AG10803 (cell line): Measurements from ENCODE around the gene UNKL.

Experiments used
- DNase-seq: peaks from one replicate; pipeline ENCODE4 v3.0.0; 2010; ENCODE audit warnings: low read depth
- H3K4me3 ChIP-seq: 2 replicates; pipeline ENCODE4 v1.5.1; 2011; ENCODE audit warnings: mild to moderate bottlenecking, low read length, control low read depth
- TF ChIP-seq, protein P1 (sequence below): conservative IDR thresholded peaks from 2 replicates; pipeline ENCODE4 v1.5.1; 2011; ENCODE audit warnings: mild to moderate bottlenecking, low read length, control low read depth, inconsistent platforms

The UNKL gene

DNA sequence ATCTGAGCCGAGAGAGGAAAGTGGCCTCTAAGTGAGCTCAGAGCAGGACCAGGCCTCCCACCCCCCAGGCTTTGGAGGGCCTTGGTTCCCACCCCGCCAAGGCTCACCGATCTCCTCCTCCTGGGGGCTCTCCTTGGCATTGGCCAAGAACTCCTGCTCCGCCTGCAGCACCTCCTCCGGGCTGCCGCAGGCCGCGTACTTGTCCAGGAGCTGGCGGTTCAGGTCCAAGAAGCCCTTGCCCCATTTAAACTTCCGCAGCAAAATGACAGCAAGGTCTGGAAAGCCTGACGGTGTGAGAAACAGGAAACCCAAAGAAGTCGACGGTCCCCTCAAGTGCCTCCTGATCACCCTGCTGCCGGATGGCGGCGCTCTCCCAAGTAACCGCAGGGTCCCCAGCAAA lies 64.6 kb downstream of the UNKL start:
- DNase-seq: no peak
- H3K4me3 ChIP-seq: no peak overlapping the region; the same call in 1 of the 2 replicates
- TF ChIP-seq, protein P1, sequence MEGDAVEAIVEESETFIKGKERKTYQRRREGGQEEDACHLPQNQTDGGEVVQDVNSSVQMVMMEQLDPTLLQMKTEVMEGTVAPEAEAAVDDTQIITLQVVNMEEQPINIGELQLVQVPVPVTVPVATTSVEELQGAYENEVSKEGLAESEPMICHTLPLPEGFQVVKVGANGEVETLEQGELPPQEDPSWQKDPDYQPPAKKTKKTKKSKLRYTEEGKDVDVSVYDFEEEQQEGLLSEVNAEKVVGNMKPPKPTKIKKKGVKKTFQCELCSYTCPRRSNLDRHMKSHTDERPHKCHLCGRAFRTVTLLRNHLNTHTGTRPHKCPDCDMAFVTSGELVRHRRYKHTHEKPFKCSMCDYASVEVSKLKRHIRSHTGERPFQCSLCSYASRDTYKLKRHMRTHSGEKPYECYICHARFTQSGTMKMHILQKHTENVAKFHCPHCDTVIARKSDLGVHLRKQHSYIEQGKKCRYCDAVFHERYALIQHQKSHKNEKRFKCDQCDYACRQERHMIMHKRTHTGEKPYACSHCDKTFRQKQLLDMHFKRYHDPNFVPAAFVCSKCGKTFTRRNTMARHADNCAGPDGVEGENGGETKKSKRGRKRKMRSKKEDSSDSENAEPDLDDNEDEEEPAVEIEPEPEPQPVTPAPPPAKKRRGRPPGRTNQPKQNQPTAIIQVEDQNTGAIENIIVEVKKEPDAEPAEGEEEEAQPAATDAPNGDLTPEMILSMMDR: no peak

DNA sequence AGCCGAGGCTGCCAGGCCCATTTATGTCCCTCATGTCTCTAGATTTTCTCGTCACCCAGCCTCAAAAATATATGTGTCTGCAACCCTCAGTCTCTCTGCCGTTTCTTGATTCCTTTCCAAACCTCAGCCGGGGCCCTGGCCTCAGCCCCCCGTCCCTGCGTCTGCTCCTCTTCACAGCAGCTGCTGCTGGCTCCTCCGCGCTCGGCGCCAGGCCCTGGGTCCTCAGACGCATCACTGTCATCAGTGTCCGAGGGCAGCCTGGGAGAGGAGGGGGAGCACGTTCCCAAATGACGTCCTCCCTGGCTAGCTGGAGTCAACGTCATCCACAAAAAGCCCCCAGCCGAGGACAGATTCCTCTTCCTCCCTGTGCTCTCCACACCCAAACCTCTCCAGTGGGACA lies 65.2 kb downstream of the UNKL start:
- TF ChIP-seq, protein P1: no peak
- no peak for DNase-seq
- no peak overlapping the region for H3K4me3 ChIP-seq

DNA sequence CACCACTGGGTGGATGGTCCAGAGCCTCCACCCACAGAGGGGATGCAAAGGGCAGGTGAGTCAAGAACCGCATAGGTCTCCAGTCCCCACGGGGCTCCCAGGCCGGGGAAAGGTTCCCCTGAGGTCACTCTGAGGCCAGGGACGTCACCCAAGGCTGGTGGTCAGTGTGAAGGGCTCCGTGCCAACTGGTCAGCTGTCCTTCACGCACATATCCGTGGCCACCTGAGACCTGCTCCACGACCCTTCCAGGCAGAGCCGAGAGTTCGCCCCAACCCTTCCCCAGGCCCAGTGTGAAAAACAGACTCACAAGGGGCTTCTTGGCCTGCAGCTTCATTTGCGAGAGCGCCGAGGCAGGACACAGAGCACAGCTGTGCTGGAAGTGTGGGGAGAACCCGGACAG lies 65.6 kb downstream of the UNKL start:
- TF ChIP-seq, protein P1: no peak
- no peak for DNase-seq
- no peak overlapping the region for H3K4me3 ChIP-seq

GRCh38 chr16:1348441-1348840 lies 66.1 kb downstream of the UNKL start:
- no peak overlapping the region for H3K4me3 ChIP-seq
- no peak for DNase-seq
- TF ChIP-seq, protein P1: no peak

DNA sequence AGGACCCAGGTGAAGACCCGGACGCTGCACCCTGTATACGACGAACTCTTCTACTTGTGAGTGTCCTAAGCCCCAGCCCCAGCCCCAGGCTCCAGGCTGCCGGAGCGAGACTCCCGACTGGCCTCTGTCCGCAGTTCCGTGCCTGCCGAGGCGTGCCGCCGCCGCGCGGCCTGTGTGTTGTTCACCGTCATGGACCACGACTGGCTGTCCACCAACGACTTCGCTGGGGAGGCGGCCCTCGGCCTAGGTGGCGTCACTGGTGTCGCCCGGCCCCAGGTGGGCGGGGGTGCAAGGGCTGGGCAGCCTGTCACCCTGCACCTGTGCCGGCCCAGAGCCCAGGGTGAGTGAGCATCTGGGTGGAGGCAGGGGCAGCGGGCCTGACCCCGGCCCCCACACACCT lies 66.5 kb downstream of the UNKL start:
- DNase-seq: no peak
- TF ChIP-seq, protein P1: no peak
- H3K4me3 ChIP-seq: no peak overlapping the region

DNA sequence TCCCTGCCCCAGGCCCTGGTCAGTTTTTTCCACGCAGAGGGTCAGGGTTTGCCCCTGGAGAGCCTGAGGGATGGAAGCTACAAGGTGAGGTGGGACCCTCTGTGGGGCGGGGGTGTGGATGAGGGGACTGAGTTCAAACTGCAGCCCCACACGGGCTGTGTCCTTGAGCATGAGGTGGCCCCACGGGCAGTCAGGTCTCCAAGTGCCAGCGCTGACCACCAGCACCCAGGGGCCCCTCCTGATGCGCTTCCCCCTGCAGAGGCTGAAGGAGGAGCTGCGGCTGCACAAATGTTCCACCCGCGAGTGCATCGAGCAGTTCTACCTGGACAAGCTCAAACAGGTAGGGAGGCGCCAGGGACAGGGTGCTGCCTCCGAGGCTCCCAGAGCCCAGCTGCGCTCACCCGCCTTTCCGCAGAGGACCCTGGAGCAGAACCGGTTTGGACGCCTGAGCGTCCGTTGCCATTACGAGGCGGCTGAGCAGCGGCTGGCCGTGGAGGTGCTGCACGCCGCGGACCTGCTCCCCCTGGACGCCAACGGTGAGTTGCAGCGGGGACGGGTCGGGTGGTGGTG lies 67.1 kb downstream of the UNKL start:
- DNase-seq: no peak
- TF ChIP-seq, protein P1: no peak
- no peak overlapping the region for H3K4me3 ChIP-seq

GRCh38 chr16:1346422-1347285 lies 67.8 kb downstream of the UNKL start:
- no peak for DNase-seq
- TF ChIP-seq, protein P1: no peak; the same call in 1 of the 2 replicates
- no peak overlapping the region for H3K4me3 ChIP-seq
